Loucy (cell line): Measurements from ENCODE around the gene EIF4H.

ENCODE experiments used
- EZH2phosphoT487 ChIP-seq: fragments of 200-600 bp; IDR thresholded peaks from 2 replicates; pipeline ENCODE4 v1.6.1; 2018; ENCODE audit warnings: antibody characterized with exemption, mild to moderate bottlenecking, moderate library complexity, borderline replicate concordance
- TF ChIP-seq, protein P1 (sequence below): fragments of 200-600 bp; sonication (generic); conservative IDR thresholded peaks from 2 replicates; pipeline ENCODE4 v1.5.1; 2014; ENCODE audit warnings: mild to moderate bottlenecking, antibody characterized with exemption, low read length

DNA sequence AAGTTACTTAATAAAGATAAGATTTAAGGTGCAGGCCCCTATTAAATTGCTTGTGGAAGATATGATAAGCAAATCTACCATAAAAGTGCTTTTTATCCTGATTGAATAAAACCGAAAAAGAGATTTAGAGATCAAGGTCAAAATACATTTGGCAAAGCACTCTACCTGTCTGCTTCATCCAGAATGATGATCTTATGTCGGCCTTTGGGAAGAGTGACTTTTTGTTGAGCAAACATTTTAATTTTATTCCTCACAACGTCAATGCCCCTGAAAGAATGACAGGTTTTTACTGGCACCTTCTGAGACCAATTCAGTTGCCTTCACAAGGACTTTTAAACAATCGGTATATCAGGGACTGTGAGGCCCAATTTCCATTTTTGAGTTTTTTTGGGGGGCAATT lies 72.3 kb downstream of the EIF4H start:
- TF ChIP-seq, protein P1, sequence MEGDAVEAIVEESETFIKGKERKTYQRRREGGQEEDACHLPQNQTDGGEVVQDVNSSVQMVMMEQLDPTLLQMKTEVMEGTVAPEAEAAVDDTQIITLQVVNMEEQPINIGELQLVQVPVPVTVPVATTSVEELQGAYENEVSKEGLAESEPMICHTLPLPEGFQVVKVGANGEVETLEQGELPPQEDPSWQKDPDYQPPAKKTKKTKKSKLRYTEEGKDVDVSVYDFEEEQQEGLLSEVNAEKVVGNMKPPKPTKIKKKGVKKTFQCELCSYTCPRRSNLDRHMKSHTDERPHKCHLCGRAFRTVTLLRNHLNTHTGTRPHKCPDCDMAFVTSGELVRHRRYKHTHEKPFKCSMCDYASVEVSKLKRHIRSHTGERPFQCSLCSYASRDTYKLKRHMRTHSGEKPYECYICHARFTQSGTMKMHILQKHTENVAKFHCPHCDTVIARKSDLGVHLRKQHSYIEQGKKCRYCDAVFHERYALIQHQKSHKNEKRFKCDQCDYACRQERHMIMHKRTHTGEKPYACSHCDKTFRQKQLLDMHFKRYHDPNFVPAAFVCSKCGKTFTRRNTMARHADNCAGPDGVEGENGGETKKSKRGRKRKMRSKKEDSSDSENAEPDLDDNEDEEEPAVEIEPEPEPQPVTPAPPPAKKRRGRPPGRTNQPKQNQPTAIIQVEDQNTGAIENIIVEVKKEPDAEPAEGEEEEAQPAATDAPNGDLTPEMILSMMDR = no peak
- no peak for TF ChIP-seq EZH2phosphoT487
